Bronchial epithelial cell (primary cell): Measurements from ENCODE around the gene PRRG4. TPM values are rescaled to one million over a fixed set of nuclear protein-coding genes. Genes with fewer than 3 reads are reported as not detected.

Experiments used
- DNase-seq: peaks from one replicate; pipeline ENCODE4 v3.0.0-alpha.2; 2010; ENCODE audit warnings: low read depth
- FAIRE-seq: peaks from 2 replicates; lab custom pipeline; 2011; peaks lifted over from hg19 to GRCh38; lab: Jason Lieb, UNC
- H3K27me3 ChIP-seq: 2 replicates; pipeline ENCODE4 v1.5.1; 2011; ENCODE audit warnings: low read length; ENCODE audit not compliant: control insufficient read depth, insufficient read depth
- H3K36me3 ChIP-seq: 2 replicates; pipeline ENCODE4 v1.5.1; 2011; ENCODE audit warnings: low read length; ENCODE audit not compliant: control insufficient read depth, insufficient read depth
- H3K4me3 ChIP-seq: 2 replicates; pipeline ENCODE4 v1.5.1; 2011; ENCODE audit warnings: mild to moderate bottlenecking, low read depth, low read length, control low read depth
- CTCF ChIP-seq: IDR thresholded peaks from 2 replicates; pipeline ENCODE4 v1.5.1; 2011; ENCODE audit warnings: mild to moderate bottlenecking, moderate library complexity, low read length, control low read depth, inconsistent platforms; ENCODE audit not compliant: insufficient read depth, severe bottlenecking
- total RNA-seq: library from RNA; depleted of rRNA; stranded (reverse); fragments of >200 nt; gene quantifications from 2 replicates; pipeline ENCODE4 v1.2.1, GENCODE V29; 2014

The PRRG4 gene
- total RNA-seq, 1 donor from 2014 or later, result 3.7 TPM

- no peak for TF ChIP-seq CTCF
- H3K27me3 ChIP-seq, result no peaks in the 10 kb centered on the region
- no peak for DNase-seq
- no peak overlapping the region for H3K4me3 ChIP-seq
- no peak for FAIRE-seq
- no peaks in the 10 kb centered on the region for H3K36me3 ChIP-seq
Observed at GRCh38 chr11:32895471-32895870, 65.7 kb downstream of the PRRG4 start.

DNA sequence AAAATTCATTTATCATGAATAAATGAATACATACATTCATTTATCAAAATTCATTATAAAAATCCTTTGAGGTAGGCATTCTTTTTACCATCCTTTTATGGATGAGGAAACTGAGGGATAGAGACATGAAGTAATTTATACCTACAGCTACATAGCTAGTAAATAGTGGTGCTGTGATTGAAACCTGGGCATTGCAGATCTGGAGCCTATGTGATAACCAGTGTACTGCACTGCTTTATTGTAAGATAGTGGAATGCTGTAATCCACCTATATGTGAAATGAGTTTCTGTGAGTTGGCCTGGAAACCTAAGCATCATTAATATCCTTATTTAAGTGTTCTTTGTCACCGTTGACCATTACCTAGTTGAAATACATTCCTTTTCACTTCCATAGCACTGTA lies 67.4 kb downstream of the PRRG4 start:
- FAIRE-seq (no peak), DNase-seq (no peak)
- TF ChIP-seq CTCF, result no peak

GRCh38 chr11:32899438-32899837 lies 69.7 kb downstream of the PRRG4 start:
- Histone ChIP-seq H3K27me3 (no peaks in the 10 kb centered on the region), H3K4me3 (no peak overlapping the region), H3K36me3 (no peaks in the 10 kb centered on the region)
- DNase-seq (no peak), FAIRE-seq (no peak)
- TF ChIP-seq CTCF, result no peak

More for the DNA sequence above, 67.4 kb downstream of the PRRG4 start:
- H3K36me3 ChIP-seq, result no peaks in the 10 kb centered on the region
- no peak overlapping the region for H3K4me3 ChIP-seq
- H3K27me3 ChIP-seq, result no peaks in the 10 kb centered on the region

- Histone ChIP-seq H3K27me3 (no peaks in the 10 kb centered on the region), H3K36me3 (no peaks in the 10 kb centered on the region), H3K4me3 (no peak overlapping the region)
- TF ChIP-seq CTCF, result no peak
- FAIRE-seq (peak; percentile 36), DNase-seq (peak; percentile 59)
Observed at GRCh38 chr11:32902089-32902665, 72.5 kb downstream of the PRRG4 start.

DNA sequence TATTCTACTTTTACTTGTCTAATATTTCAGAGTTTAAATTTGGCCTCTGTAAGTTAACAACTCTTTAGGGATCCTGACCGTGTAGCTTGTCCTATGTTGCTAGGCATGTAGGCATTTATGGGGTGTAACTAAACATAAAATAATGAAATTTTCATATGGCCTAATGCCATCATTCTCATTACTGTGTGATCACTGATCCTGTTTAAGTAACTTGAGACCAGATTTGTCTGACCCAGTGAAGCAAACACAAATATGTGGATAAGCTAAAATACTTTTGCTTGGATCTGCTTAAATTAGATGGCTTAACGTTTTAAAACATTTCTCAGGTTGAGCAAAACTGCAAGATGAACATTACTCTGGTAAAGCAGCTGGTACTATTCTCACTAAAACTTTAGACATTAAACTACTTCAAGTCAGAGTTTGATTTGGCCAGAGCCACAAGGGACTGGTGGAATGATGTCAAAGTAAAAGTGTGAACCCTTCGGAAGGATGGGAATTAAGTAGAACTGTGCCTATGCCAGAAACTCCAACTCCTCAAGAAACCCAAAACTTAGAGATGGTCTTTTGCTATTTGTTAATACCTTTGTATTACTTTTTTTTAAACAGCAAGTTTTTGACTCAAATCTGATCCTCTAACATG lies 75.4 kb downstream of the PRRG4 start:
- no peak for DNase-seq
- no peak for FAIRE-seq
- Histone ChIP-seq H3K36me3 (no peaks in the 10 kb centered on the region), H3K4me3 (no peak overlapping the region), H3K27me3 (no peaks in the 10 kb centered on the region)
- TF ChIP-seq CTCF, result no peak

Other genes starting within 250 kb of the PRRG4 start
- gene EIF3M, start 246.1 kb upstream of the PRRG4 start, total RNA-seq, result 326 and 500 TPM in 2 replicates
- 0.13 TPM in 1 of 2 replicates, not detected in the other for gene CCDC73, start 35.3 kb upstream of the PRRG4 start, total RNA-seq
- gene QSER1, start 62.9 kb downstream of the PRRG4 start, total RNA-seq, result 11.1 and 13.2 TPM in 2 replicates
- 0.90 and 1.6 TPM in 2 replicates for gene DEPDC7, start 186.0 kb downstream of the PRRG4 start, total RNA-seq
- 8.7 and 11.4 TPM in 2 replicates for gene TCP11L1, start 209.6 kb downstream of the PRRG4 start, total RNA-seq